HG03060 (cell line): Measurements from ENCODE around the gene NDUFA12.

Experiments
- ATAC-seq: cut with Tn5 transposase; IDR thresholded peaks from one replicate; pipeline ENCODE4 v1.9.1; 2021; ENCODE audit warnings: low read depth, moderate number of reproducible peaks; ENCODE audit not compliant: unreplicated experiment

Gene NDUFA12

DNA sequence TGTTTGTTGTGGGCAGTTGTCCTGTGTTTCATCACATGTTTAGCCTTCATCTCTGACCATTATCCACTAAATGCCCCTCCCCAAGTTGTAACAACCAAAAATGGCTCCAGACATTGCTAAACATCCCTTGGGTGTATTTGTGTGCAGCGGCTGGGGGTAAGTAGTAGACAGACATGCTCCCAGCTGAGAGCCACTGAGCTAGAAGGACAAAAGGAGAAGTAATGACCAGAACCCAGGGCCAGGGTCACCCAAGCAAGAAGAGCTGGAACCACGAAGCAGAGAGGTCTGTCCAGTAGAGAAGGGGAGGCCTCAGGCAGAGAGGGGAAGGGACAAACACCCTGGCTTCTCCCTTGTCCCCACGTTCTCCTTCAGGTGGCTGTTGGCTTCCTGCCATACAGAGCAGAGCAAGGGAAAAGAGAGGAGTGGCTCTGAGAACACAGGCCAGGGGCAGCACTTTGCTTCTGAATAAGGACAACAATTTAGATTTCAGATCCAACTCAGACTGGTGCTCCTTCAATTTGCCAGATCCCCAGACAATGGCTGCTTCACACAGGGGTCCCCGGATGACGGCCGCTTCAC lies 55.2 kb downstream of the NDUFA12 start:
- no peak for ATAC-seq

DNA sequence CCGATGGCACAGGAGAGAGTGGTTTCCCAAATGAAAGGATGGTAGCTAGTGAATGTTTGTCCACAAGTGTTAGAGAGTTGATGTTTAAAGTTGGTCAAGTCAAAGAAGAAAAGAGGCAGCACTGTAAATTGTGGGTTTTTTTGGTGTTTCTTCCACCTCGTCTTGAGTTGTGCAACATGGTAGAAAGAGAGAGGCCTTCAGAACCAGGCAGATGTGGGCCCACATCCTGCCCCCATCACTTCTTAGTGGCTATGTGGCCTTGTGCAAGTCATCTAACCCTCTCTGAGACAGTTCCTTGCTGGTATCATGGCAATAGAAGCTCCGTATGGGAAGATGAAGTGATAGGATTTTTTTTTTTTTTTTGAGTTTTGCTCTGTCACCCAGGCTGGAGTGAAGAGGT lies 60.8 kb downstream of the NDUFA12 start:
- ATAC-seq: no peak

DNA sequence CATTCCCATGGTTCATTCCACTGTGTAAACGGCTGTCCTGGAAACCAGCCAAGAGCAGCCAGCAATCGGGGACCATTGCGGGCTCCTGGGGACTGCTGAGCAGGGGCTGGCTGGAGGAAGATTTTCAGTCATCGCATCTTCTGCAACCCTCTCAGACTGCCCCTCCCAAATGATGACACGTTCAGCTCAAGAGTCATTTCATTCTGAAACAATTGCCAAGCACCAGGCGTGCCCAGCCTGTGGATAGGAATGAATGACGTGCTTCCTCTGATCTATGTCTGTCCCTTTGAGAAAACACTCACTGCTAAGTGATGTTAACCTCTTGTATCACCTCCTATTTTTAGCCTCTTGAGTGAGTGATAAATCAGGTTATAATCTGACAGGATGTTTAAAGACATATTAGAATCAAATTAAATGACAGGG lies 62.0 kb downstream of the NDUFA12 start:
- ATAC-seq: peak; percentile 45

DNA sequence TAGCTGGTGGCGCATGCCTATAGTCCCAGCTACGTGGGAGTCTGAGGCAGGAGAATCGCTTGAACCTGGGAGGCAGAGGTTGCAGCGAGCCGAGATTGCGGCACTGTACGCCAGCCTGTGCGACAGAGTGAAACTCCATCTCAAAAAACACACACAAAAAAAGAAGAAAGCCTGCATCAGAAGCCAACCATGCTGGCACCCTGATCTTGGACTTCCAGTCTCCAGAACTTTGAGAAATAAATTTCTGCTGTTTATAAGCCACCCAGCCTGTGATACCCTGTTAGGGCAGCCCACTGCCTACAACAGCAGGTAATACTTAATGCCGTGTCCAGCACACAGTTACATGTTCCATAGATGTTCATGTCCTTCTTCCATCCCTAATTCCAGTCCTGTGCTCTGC lies 62.7 kb downstream of the NDUFA12 start:
- no peak for ATAC-seq

DNA sequence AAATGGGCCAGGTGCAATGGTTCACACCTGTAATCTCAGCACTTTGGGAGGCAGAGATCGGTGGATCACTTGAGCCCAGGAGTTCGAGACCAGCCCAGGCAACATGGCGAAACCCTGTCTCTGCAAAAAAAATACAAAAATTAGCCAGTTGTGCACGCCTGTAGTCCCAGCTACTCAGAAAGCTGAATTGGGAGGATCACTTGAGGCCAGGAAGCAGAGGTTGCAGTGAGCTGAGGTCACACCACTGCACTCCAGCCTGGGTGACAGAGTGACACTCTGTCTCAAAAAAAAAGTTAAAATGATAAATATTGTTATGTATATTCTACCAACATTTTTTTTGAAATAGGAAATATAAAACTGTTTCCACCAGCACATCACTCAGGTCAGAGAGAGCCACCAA lies 64.9 kb downstream of the NDUFA12 start:
- no peak for ATAC-seq

DNA sequence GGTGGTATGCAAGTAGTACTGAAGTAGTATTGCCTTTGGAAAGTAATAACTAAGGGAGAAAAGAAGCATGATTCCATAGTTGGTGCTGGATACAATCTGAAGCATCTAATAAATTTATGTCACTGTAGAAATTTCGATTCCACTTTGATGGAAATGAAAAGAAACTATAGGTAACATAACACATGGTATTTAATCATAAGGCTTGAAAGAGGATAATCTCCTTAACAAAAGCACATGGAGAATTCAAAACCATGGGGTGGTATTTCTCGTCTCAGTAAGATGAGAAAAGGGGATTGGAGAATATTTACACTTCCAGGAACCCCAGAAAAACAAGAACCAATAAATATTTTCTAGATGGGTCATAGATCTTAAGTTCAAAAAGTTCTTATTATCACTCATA lies 72.7 kb downstream of the NDUFA12 start:
- ATAC-seq: no peak

DNA sequence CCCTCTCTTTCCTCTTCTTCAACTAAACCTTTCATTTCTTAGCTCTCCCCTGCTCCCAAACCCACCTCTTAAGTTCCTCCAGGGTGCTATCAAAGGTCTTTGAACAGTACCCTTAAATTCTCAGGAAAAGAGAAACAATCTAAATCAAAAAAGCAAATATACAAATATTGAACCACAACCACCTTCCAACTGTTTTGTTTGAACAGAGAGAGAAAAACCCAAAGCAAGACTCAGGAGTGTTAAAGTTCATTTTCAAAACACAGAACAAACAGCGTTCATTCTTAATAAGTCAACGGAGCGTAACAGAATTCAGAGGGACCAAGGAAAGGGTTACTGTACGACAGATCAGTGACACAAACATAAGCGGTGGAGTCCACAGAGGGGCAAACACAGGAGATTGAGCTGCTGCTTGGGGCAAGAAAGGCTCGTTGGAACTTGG lies 73.3 kb downstream of the NDUFA12 start:
- no peak for ATAC-seq

DNA sequence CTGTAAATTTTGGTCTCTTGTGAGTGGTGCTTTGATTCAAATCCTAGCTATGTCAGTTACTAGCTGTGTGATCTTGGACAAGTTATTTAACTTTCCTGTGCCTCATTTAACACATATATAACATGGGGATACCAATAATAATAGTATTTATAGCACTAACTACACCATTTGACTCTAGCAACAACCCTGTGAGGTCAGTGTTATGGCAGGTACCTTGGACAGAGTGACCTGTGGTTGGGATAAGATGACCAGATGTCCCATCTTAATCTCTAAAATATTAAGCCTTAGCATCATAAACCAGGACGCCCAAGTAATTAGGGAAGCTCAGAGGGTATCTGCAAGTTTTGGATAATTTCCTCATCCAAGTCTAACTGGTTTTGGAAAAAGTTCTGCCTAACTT lies 73.7 kb downstream of the NDUFA12 start:
- ATAC-seq: no peak

DNA sequence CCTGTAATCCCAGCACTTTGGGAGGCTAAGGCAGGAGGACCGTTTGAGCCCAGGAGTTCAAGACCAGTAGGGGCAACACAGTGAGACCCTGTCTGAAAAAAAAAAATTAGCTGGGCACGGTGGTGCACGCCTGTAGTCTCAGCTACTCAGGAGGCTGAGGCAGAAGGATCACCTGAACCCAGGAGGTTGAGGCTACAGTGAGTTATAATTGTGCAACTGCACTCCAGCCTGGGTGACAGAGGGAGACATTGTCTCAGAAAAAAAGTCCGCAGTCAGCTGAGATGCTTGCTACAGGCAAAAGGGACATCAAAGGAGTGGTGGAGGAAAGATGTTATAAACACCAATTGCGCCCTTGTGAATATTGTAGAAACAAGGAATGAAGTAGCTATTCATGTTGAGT lies 77.8 kb downstream of the NDUFA12 start:
- no peak for ATAC-seq

DNA sequence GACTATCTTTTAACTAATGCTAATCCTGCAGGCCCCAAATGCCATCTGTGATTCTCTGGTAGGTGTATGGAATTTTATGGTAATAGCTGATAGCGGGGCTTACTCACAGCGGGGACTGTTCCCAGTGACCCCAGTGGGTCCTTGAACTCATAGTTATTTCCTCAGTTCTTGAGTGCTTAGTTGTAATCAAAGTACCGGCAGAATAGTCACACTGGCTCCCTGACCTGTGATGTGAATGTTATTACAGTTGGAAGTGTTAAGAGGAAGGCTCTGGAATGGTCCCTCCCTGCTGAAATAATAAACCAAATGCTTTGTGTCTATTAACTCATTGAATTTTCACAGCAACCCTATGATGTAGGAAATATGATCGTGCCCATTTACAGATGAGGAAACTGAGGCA lies 78.3 kb downstream of the NDUFA12 start:
- ATAC-seq: no peak

DNA sequence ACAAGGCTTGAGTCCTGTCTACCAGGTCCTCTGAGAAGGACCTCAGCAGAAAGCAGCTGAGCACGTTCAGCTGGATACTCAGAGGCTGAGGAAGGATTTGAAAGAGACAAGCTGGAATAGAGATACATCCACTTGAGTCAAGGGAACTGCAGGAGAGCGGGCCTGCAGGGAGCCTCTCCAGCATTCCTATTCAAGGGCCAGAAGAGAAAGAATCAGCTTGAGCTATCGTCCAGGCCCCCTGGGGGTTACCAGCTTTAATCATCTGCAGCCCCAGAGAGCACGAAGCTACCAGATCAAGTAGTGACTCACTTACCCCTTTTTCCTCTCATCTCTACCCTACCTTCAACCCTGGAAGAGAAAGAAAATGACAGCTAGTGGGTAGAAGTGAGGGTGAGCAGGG lies 80.9 kb downstream of the NDUFA12 start:
- ATAC-seq: no peak
